Ovary (tissue), 3 donors: ENCODE data around the gene CAMTA1.

Experiments
- CTCF ChIP-seq, 3 donors: fragments of 450-650 bp in 2 of 3; fragments of 200-600 bp in 1 of 3; IDR thresholded peaks; one replicate each; pipeline versions ENCODE4 v1.5.1 to v1.8.0; 2016 to 2022; ENCODE audit warnings: antibody characterized with exemption in 3 of 3, mild to moderate bottlenecking in 1 of 3
- EP300 ChIP-seq: sonication (generic); formaldehyde crosslinking; IDR thresholded peaks from one replicate; pipeline ENCODE4 v1.6.1; 2017; ENCODE audit warnings: antibody characterized with exemption
- POLR2A ChIP-seq: fragments of 450-650 bp; IDR thresholded peaks from one replicate; pipeline ENCODE4 v1.6.1; 2017; ENCODE audit warnings: antibody characterized with exemption, mild to moderate bottlenecking, moderate library complexity
- donor health status: DM: no; HTN: no; CAD: no.

- TF ChIP-seq CTCF (IDR thresholded peaks at IDR 0.05) (no peak), POLR2A (no peak), EP300 (no peak)
Measured at GRCh38 chr1:6913086-6913485, 127.8 kb downstream of the CAMTA1 start.
